Activated naive CD8-positive, alpha-beta T cell treated with anti-CD3 and anti-CD28 coated beads for 36 hours (primary cell): ENCODE data around the gene FAM180A. TPM values are rescaled to one million over a fixed set of nuclear protein-coding genes. Genes with fewer than 3 reads are reported as not detected.

Source experiments
- DNase-seq: peaks from one replicate; pipeline ENCODE4 v3.0.0; 2021
- H3K27ac Mint-ChIP-seq: one replicate; pipeline ENCODE4 v1.8.0; 2022; ENCODE audit warnings: mild to moderate bottlenecking, moderate library complexity, mixed read lengths
- H3K27me3 Mint-ChIP-seq: one replicate; pipeline ENCODE4 v1.8.0; 2022; ENCODE audit warnings: mild to moderate bottlenecking, mixed read lengths
- H3K36me3 Mint-ChIP-seq: one replicate; pipeline ENCODE4 v1.8.0; 2021; ENCODE audit warnings: mild to moderate bottlenecking, mixed read lengths
- H3K4me1 Mint-ChIP-seq: one replicate; pipeline ENCODE4 v1.8.0; 2021; ENCODE audit warnings: mixed read lengths
- H3K4me3 Mint-ChIP-seq: one replicate; pipeline ENCODE4 v1.8.0; 2022; ENCODE audit warnings: mild to moderate bottlenecking, moderate library complexity, mixed read lengths
- H3K9me3 Mint-ChIP-seq: one replicate; pipeline ENCODE4 v1.8.0; 2022; ENCODE audit warnings: mixed read lengths
- total RNA-seq, 2 experiments: library from RNA; stranded (reverse); gene quantifications; one replicate each; pipeline ENCODE4 v1.2.3, GENCODE V29; 2021

Gene FAM180A
- not detected for total RNA-seq

GRCh38 chr7:135748770-135749169 is at the start of gene FAM180A:
TSS of gene FAM180A (minus strand) at chr7:135748813. CDS start at chr7:135748580, 233 bp downstream.
- Mint-ChIP-seq H3K4me1 (no peaks in the 10 kb centered on the region), H3K36me3 (no peaks in the 10 kb centered on the region), H3K27me3 (peaks cover 3% of the 10 kb centered on the region), H3K27ac (no peak within 1 kb of the TSS), H3K4me3 (no peak within 1 kb of the TSS), H3K9me3 (no peaks in the 10 kb centered on the region)
- DNase-seq, result no peak

DNA sequence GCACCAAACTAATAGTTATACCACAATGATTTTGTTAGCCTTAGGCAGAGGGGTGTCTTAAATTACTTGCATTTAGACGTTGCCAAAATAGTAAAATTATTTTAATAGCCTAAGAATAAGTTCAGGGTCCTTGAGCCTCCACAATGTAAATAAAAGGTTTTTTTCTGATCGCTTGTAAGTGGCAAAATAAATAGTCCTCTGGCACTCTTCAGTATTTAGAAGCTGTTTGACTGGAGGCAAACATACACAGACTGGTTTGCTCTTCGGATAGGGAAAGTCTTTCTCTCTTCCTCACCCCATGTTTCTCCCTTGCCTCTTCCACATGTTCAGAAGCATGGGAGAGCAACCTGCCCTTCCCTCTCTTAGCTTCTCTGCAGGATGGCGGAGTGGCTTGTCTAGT is 49.5 kb upstream of the FAM180A start:
- no peak overlapping the region for H3K4me3 Mint-ChIP-seq
- DNase-seq, result no peak
- no peaks in the 10 kb centered on the region for H3K36me3 Mint-ChIP-seq
- H3K9me3 Mint-ChIP-seq, result no peaks in the 10 kb centered on the region
- H3K27me3 Mint-ChIP-seq, result peaks cover 24% of the 10 kb centered on the region
- H3K27ac Mint-ChIP-seq, result no peak overlapping the region
- H3K4me1 Mint-ChIP-seq, result peaks cover 10% of the 10 kb centered on the region

DNA sequence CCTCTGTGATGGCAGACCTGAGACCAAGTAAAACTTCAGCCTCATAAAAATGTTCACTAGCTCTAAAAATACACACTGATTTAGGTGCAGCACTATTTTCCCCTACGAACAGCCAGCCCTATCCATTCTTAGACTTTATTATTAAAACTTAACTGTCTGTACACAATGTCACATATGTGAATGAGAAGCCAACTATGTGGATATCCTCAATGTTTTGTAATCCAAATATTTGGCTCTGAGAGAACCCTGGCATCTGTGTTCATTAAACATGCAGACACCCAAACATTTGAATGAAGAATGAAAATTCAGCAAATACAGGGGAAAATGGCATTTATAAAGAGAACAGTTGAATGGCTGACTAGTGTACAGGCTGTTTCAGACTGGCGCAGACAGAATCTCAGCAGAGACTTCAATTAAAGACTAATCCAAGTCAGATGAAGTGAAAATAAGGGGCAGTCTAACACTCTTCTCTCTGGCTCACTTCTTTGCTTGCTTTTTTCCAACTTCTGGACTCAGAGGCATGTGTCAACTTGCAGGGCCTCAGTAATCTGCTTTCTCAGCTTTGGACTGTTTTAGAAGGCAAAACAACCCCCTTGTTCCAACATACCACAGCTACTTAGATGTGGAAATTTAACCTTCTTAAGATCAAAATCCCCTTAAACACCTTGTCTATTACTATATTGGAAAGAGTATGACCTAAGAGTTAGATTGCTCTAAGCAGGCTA is 47.4 kb upstream of the FAM180A start:
- H3K27me3 Mint-ChIP-seq, result peaks cover 16% of the 10 kb centered on the region
- H3K4me3 Mint-ChIP-seq, result no peak overlapping the region
- no peak for DNase-seq
- H3K27ac Mint-ChIP-seq, result no peak overlapping the region
- peaks cover 4% of the 10 kb centered on the region for H3K4me1 Mint-ChIP-seq
- H3K36me3 Mint-ChIP-seq, result no peaks in the 10 kb centered on the region
- H3K9me3 Mint-ChIP-seq, result no peaks in the 10 kb centered on the region

- Mint-ChIP-seq H3K4me1 (no peaks in the 10 kb centered on the region), H3K27ac (no peak overlapping the region)
These were observed 45.2 kb upstream of the FAM180A start for GRCh38 chr7:135793841-135794240.

GRCh38 chr7:135792866-135793265 is 44.3 kb upstream of the FAM180A start:
- Mint-ChIP-seq H3K9me3 (no peaks in the 10 kb centered on the region), H3K27me3 (peaks cover 7% of the 10 kb centered on the region), H3K4me3 (no peak overlapping the region), H3K4me1 (no peaks in the 10 kb centered on the region), H3K36me3 (no peaks in the 10 kb centered on the region), H3K27ac (no peak overlapping the region)
- no peak for DNase-seq

More at GRCh38 chr7:135793841-135794240, 45.2 kb upstream of the FAM180A start:
- peaks cover 3% of the 10 kb centered on the region for H3K27me3 Mint-ChIP-seq
- H3K4me3 Mint-ChIP-seq, result no peak overlapping the region
- DNase-seq, result no peak
- no peaks in the 10 kb centered on the region for H3K36me3 Mint-ChIP-seq
- no peaks in the 10 kb centered on the region for H3K9me3 Mint-ChIP-seq

DNA sequence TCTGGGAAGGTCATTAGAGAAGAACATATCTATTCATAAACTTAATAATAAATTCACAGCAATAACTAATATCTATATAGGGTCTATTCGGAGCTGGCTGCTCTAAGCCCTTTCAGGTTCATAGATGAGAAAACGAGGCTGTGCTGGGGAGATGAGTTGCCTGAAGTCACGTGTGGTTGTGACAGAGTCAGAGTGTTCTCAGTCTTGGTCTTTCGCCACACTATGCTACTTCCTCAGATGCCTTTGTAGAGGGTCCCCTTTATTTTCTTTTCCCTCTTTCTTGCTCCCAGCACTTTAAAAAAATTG is 43.7 kb upstream of the FAM180A start:
- Mint-ChIP-seq H3K27ac (no peak overlapping the region), H3K4me1 (no peaks in the 10 kb centered on the region), H3K36me3 (no peaks in the 10 kb centered on the region), H3K4me3 (no peak overlapping the region), H3K9me3 (no peaks in the 10 kb centered on the region), H3K27me3 (peaks cover 7% of the 10 kb centered on the region)
- DNase-seq, result no peak

- Mint-ChIP-seq H3K9me3 (no peaks in the 10 kb centered on the region), H3K27ac (no peak overlapping the region), H3K36me3 (no peaks in the 10 kb centered on the region), H3K27me3 (peaks cover 7% of the 10 kb centered on the region), H3K4me3 (no peak overlapping the region), H3K4me1 (no peaks in the 10 kb centered on the region)
- no peak for DNase-seq
These were observed 43.1 kb upstream of the FAM180A start for GRCh38 chr7:135791543-135792362.

DNA sequence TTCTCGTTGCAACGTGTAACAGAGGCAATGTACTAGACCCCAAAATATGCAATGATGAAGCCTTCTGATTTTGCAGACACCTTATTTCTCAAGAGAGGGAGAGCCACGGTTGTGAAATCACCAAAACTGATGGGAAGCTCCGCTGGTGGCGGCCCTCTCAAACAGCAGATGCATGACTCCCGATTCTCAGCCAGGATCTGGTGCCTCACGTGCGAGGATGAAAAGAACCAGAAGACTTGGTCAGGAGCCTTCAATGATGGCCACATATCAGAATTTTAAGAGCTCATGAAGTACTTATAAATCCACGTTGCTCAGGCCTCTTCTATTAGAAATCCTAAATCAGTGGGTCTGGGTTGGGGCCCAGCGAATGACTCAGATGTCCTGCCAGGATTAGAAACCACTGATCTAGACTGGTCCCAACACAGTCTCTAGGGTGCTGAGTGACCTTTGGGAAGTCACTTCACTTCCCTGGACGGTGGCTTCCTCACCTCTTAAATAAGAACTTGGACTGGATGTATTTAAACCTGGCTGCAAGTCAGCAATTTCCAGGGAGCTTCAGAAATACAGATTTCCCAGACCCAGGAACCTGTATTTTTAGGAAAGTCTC is 41.9 kb upstream of the FAM180A start:
- Mint-ChIP-seq H3K9me3 (no peaks in the 10 kb centered on the region), H3K27me3 (peaks cover 7% of the 10 kb centered on the region), H3K27ac (no peak overlapping the region), H3K4me1 (no peaks in the 10 kb centered on the region), H3K4me3 (no peak overlapping the region), H3K36me3 (no peaks in the 10 kb centered on the region)
- no peak for DNase-seq

- DNase-seq, result no peak
- Mint-ChIP-seq H3K36me3 (no peaks in the 10 kb centered on the region), H3K27ac (no peak overlapping the region), H3K27me3 (peaks cover 10% of the 10 kb centered on the region), H3K4me1 (no peaks in the 10 kb centered on the region), H3K4me3 (no peak overlapping the region), H3K9me3 (no peaks in the 10 kb centered on the region)
These were observed 41.3 kb upstream of the FAM180A start for GRCh38 chr7:135789956-135790355.

DNA sequence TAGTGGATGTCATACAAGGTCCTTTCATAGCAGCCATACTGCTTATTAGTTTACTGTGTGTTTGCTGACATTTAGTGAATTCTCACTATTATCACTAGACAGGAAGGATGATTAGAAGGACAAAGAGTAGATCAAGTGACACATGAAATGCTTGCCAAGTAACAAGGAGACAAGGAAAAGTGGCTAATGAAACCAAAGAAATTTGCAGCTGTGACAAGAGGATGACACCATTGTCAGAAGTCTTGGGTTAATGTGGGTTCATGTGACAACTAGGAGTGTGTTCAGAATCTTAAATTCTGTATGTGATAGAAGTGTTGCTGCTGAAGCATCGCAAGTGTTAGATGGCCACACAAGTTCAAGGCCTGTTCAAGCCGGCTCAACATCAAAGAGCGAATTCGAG is 40.8 kb upstream of the FAM180A start:
- H3K4me3 Mint-ChIP-seq, result no peak overlapping the region
- no peak for DNase-seq
- no peaks in the 10 kb centered on the region for H3K4me1 Mint-ChIP-seq
- peaks cover 11% of the 10 kb centered on the region for H3K27me3 Mint-ChIP-seq
- no peak overlapping the region for H3K27ac Mint-ChIP-seq
- no peaks in the 10 kb centered on the region for H3K36me3 Mint-ChIP-seq
- H3K9me3 Mint-ChIP-seq, result no peaks in the 10 kb centered on the region

DNA sequence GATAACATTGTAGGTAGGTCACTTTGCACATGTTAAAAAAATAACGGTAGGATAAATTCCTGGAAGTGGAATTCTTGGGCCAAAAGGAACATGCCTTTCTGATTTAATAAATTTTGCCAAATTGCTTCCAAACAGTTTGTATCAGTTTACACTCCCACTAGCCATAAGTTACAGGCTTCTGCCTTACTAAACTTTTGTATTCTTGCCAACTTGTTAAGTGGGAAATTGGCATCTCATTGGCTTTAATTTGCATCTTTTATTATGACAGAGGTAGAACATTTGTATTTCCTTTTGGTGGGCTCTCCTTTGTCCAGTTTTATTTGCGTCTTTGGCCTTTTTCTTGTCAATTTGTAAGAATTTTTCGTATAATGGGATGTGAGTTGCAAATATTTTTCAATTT is 38.3 kb upstream of the FAM180A start:
- Mint-ChIP-seq H3K27me3 (peaks cover 8% of the 10 kb centered on the region), H3K4me1 (no peaks in the 10 kb centered on the region), H3K9me3 (no peaks in the 10 kb centered on the region), H3K36me3 (no peaks in the 10 kb centered on the region), H3K4me3 (no peak overlapping the region), H3K27ac (no peak overlapping the region)
- no peak for DNase-seq

- Mint-ChIP-seq H3K36me3 (no peaks in the 10 kb centered on the region), H3K9me3 (no peaks in the 10 kb centered on the region), H3K27me3 (peaks cover 8% of the 10 kb centered on the region), H3K27ac (no peak overlapping the region), H3K4me1 (no peaks in the 10 kb centered on the region), H3K4me3 (no peak overlapping the region)
- no peak for DNase-seq
These were observed 36.5 kb upstream of the FAM180A start for GRCh38 chr7:135785065-135785464.

- peaks cover 9% of the 10 kb centered on the region for H3K27me3 Mint-ChIP-seq
- no peak overlapping the region for H3K4me3 Mint-ChIP-seq
- no peaks in the 10 kb centered on the region for H3K4me1 Mint-ChIP-seq
- no peak for DNase-seq
- no peaks in the 10 kb centered on the region for H3K9me3 Mint-ChIP-seq
- H3K27ac Mint-ChIP-seq, result no peak overlapping the region
- no peaks in the 10 kb centered on the region for H3K36me3 Mint-ChIP-seq
These were observed 35.4 kb upstream of the FAM180A start for GRCh38 chr7:135784013-135784412.

- Mint-ChIP-seq H3K27ac (no peak overlapping the region), H3K36me3 (no peaks in the 10 kb centered on the region)
These were observed 34.2 kb upstream of the FAM180A start for GRCh38 chr7:135782801-135783200.

GRCh38 chr7:135782377-135782776 is 33.8 kb upstream of the FAM180A start:
- peaks cover 2% of the 10 kb centered on the region for H3K9me3 Mint-ChIP-seq
- no peak overlapping the region for H3K27ac Mint-ChIP-seq
- DNase-seq, result no peak
- H3K4me1 Mint-ChIP-seq, result no peaks in the 10 kb centered on the region
- H3K4me3 Mint-ChIP-seq, result no peak overlapping the region
- peaks cover 20% of the 10 kb centered on the region for H3K27me3 Mint-ChIP-seq
- H3K36me3 Mint-ChIP-seq, result no peaks in the 10 kb centered on the region

More at GRCh38 chr7:135782801-135783200, 34.2 kb upstream of the FAM180A start:
- H3K9me3 Mint-ChIP-seq, result peaks cover 2% of the 10 kb centered on the region
- no peak for DNase-seq
- no peak overlapping the region for H3K4me3 Mint-ChIP-seq
- H3K4me1 Mint-ChIP-seq, result no peaks in the 10 kb centered on the region
- peaks cover 16% of the 10 kb centered on the region for H3K27me3 Mint-ChIP-seq
